K562 (cell line): Measurements from ENCODE around the gene PRKCE. TPM values are rescaled to one million over a fixed set of nuclear protein-coding genes. Genes with fewer than 3 reads are reported as not detected.

ENCODE experiments used
- ATAC-seq: fragments of 200-7000 bp; cut with Tn5 transposase; 3 replicates; pipeline ENCODE4 v1.9.1; 2020; ENCODE audit warnings: moderate library complexity
- BruUV-seq: library from RNA; stranded (reverse); fragments of 400-500 nt; replicated peaks from 2 replicates; lab custom pipeline; 2021; lab: Mats Ljungman, UMichigan
- CTCF ChIA-PET: fragments of 300-600 bp; formaldehyde crosslinking; extraction: SDS; loops from one replicate; lab custom pipeline; 2021; ENCODE audit warnings: low intra/inter-chr PET ratio; lab: Yijun Ruan, JAX
- POLR2A ChIA-PET: fragments of 300-600, 350-650 bp; sonication (Branson Sonifier 250); formaldehyde crosslinking; extraction: SDS; loops from one replicate; lab custom pipeline; 2021; ENCODE audit warnings: antibody characterized with exemption, inconsistent platforms; lab: Yijun Ruan, JAX
- DNase-seq, 4 experiments: peaks; one replicate each; pipeline versions ENCODE4 v3.0.0 to v3.0.0-alpha.2; 2011 to 2018; ENCODE audit warnings: low spot score in 3 of 4, mixed read lengths in 3 of 4; ENCODE audit errors: extremely low read depth in 1 of 4
- FAIRE-seq: peaks from 2 replicates; lab custom pipeline; 2011; peaks lifted over from hg19 to GRCh38; lab: Jason Lieb, UNC
- H2AFZ ChIP-seq: 2 replicates; pipeline ENCODE4 v1.6.0; 2011; ENCODE audit warnings: low read depth, low read length, control low read depth, inconsistent platforms
- H3K27ac ChIP-seq: fragments of 200-600 bp; 3 replicates; pipeline ENCODE4 v1.8.0; 2011; ENCODE audit warnings: low read depth, mild to moderate bottlenecking, control low read depth, inconsistent platforms, low read length, moderate library complexity, mixed read lengths; ENCODE audit errors: extremely low read depth
- H3K27me3 ChIP-seq, 2 experiments: fragments of 300-600 bp in 1 of 2; 2 replicates in 1 of 2; 3 replicates in 1 of 2; pipeline versions ENCODE4 v1.6.0 to v1.8.0; 2011; ENCODE audit warnings: inconsistent platforms in 2 of 2, low read length in 2 of 2, mild to moderate bottlenecking in 1 of 2, mixed read lengths in 1 of 2, moderate library complexity in 1 of 2; ENCODE audit not compliant: control insufficient read depth in 2 of 2, insufficient read depth in 2 of 2
- H3K36me3 ChIP-seq: fragments of 300-600 bp; 3 replicates; pipeline ENCODE4 v1.8.0; 2011; ENCODE audit warnings: mild to moderate bottlenecking, low read length, inconsistent platforms; ENCODE audit not compliant: control insufficient read depth, insufficient read depth
- H3K4me1 ChIP-seq, 2 experiments: fragments of 200-600 bp in 1 of 2; replicated peaks in 1 of 2; 2 replicates in 1 of 2; 3 replicates in 1 of 2; pipeline versions ENCODE4 v1.5.1 to v1.8.0; 2011; ENCODE audit warnings: inconsistent platforms in 2 of 2, low read length in 2 of 2, mild to moderate bottlenecking in 1 of 2, mixed read lengths in 1 of 2, moderate library complexity in 1 of 2; ENCODE audit not compliant: control insufficient read depth in 2 of 2, insufficient read depth in 2 of 2
- H3K4me2 ChIP-seq: 2 replicates; pipeline ENCODE4 v1.6.1; 2011; ENCODE audit warnings: low read length, control low read depth, inconsistent platforms, mixed read lengths; ENCODE audit not compliant: insufficient read depth
- H3K4me3 ChIP-seq: fragments of 200-600 bp; sonication (generic), shearing (Covaris generic); 2 replicates; pipeline ENCODE4 v1.5.1; 2016; ENCODE audit warnings: control low read depth, inconsistent platforms
- H3K79me2 ChIP-seq: fragments of 200-600 bp; 3 replicates; pipeline ENCODE4 v1.8.0; 2011; ENCODE audit warnings: low read length, inconsistent platforms; ENCODE audit not compliant: control insufficient read depth, insufficient read depth
- H3K9ac ChIP-seq, 2 experiments: 2 replicates each; pipeline versions ENCODE4 v1.6.0 to v1.6.1; 2011; ENCODE audit warnings: low read depth in 2 of 2, low read length in 2 of 2, control low read depth in 1 of 2, inconsistent platforms in 1 of 2, mild to moderate bottlenecking in 1 of 2, mixed read lengths in 1 of 2; ENCODE audit not compliant: insufficient read depth in 1 of 2
- H3K9me1 ChIP-seq: one replicate; pipeline ENCODE4 v1.6.0; 2011; ENCODE audit warnings: inconsistent platforms, mild to moderate bottlenecking, low read length, moderate library complexity; ENCODE audit not compliant: control insufficient read depth, insufficient read depth
- H3K9me3 ChIP-seq: replicated peaks from 2 replicates; pipeline ENCODE4 v1.5.1; 2011; ENCODE audit warnings: low read depth, low read length, inconsistent platforms; ENCODE audit not compliant: control insufficient read depth, insufficient read depth
- H4K20me1 ChIP-seq: replicated peaks from 2 replicates; pipeline ENCODE4 v1.6.1; 2011; ENCODE audit warnings: low read length, inconsistent platforms, mixed read lengths; ENCODE audit not compliant: control insufficient read depth, insufficient read depth
- EGR1 ChIP-seq: fragments of 450-650 bp; conservative IDR thresholded peaks from 2 replicates; pipeline ENCODE4 v1.6.1; 2017; ENCODE audit warnings: mild to moderate bottlenecking
- EHMT2 ChIP-seq: fragments of 450-650 bp; IDR thresholded peaks from 2 replicates; pipeline ENCODE4 v1.6.1; 2018; ENCODE audit warnings: antibody characterized with exemption
- EWSR1 ChIP-seq: fragments of 450-650 bp; IDR thresholded peaks from 2 replicates; pipeline ENCODE4 v1.6.1; 2018; ENCODE audit warnings: borderline replicate concordance, mild to moderate bottlenecking, low read depth, moderate library complexity; ENCODE audit not compliant: partially characterized antibody
- FOXJ3 ChIP-seq: sonication (generic); formaldehyde crosslinking; IDR thresholded peaks from 2 replicates; pipeline ENCODE4 v1.4.0; 2020; ENCODE audit warnings: mild to moderate bottlenecking, missing genetic modification reagents
- HDAC8 ChIP-seq: fragments of 450-650 bp; IDR thresholded peaks from 2 replicates; pipeline ENCODE4 v1.6.1; 2016; ENCODE audit warnings: mild to moderate bottlenecking, missing genetic modification characterization, moderate library complexity, missing compliant biosample characterization
- MGA ChIP-seq: fragments of 450-650 bp; IDR thresholded peaks from 2 replicates; pipeline ENCODE4 v1.6.1; 2016; ENCODE audit warnings: mild to moderate bottlenecking, moderate library complexity
- MYNN ChIP-seq, 2 experiments: sonication (generic); formaldehyde crosslinking in 1 of 2; IDR thresholded peaks; 2 replicates each; pipeline versions ENCODE4 v1.5.0 to v1.6.1; 2016 to 2020; ENCODE audit warnings: antibody characterized with exemption in 1 of 2, missing genetic modification reagents in 1 of 2
- PYGO2 ChIP-seq: fragments of 450-650 bp; IDR thresholded peaks from 2 replicates; pipeline ENCODE4 v1.6.1; 2016; ENCODE audit warnings: mild to moderate bottlenecking, missing genetic modification characterization, moderate library complexity, missing compliant biosample characterization
- RBM17 ChIP-seq: fragments of 200-400 bp; formaldehyde crosslinking; IDR thresholded peaks from 2 replicates; pipeline ENCODE4 v1.6.1; 2017; ENCODE audit warnings: low read depth, mild to moderate bottlenecking, low read length, borderline replicate concordance
- SMAD3 ChIP-seq: fragments of 450-650 bp; formaldehyde crosslinking; conservative IDR thresholded peaks from 2 replicates; pipeline ENCODE4 v1.4.0; 2020; ENCODE audit warnings: mild to moderate bottlenecking
- TCFL5 ChIP-seq: fragments of 250-450 bp; sonication (Bioruptor Pico); conservative IDR thresholded peaks from 2 replicates; pipeline ENCODE4 v1.6.1; 2021; ENCODE audit warnings: mild to moderate bottlenecking, moderate library complexity, matching md5 sums
- WGBS: fragments of 100-300 bp; shearing (Covaris generic); methylation state at CpG from one replicate; pipeline ENCODE4 v1.1.6; 2016; ENCODE audit warnings: low coverage, mixed read lengths; ENCODE audit not compliant: insufficient coverage; ENCODE audit errors: missing lambda C conversion rate; 5-methylcytosine and 5-hydroxymethylcytosine counted together
- in situ Hi-C: fragments of 300-500 bp; cut with MboI; formaldehyde crosslinking; loops from 4 replicates; pipeline ENCODE4 v1.15.0; 2018; ENCODE audit warnings: inconsistent platforms, mixed read lengths
- intact Hi-C: fragments of 100-400 bp; cut with micrococcal nuclease; formaldehyde crosslinking; loops from 2 replicates; pipeline ENCODE4 v1.14.2; 2022
- polyA plus RNA-seq, 8 experiments: library from polyadenylated mRNA; depleted of rRNA in 4 of 8; stranded (reverse) in 5 of 8; unstranded in 3 of 8; fragments of >200 nt; fragmentation: Nextera tagmentation in 2 of 8; fragmentation: Illumina TruSeq in 1 of 8; extraction: Ambion mirVana in 2 of 8; extraction: Trizol in 1 of 8; gene quantifications; 2 replicates each; pipeline versions ENCODE4 v1.2.1 to v1.2.3, GENCODE V29; 2011 to 2014; ENCODE audit warnings: inconsistent platforms in 1 of 8, missing spikeins in 1 of 8
- total RNA-seq, 7 experiments: library from RNA; depleted of rRNA in 6 of 7; stranded (reverse); fragments of >200 nt in 6 of 7; fragmentation: Illumina TruSeq in 2 of 7; extraction: Trizol in 2 of 7; gene quantifications; 2 replicates each; pipeline versions ENCODE4 v1.2.1 to v1.2.3, GENCODE V29; 2011 to 2021; ENCODE audit warnings: low replicate concordance in 1 of 7

PRKCE gene
- total and polyA plus RNA-seq, 9 of the 15 experiments (the other 6 are each of a cell fraction or from before 2014, with no cell fraction given) = 0.06 to 1.0 (median 0.22) TPM; not detected in 1

GRCh38 chr2:45908316-45909170 is 257.1 kb downstream of the PRKCE start:
- Histone ChIP-seq H3K79me2 (no peaks in the 10 kb centered on the region), H3K4me2 (no peak overlapping the region), H3K9me1 (no peaks in the 10 kb centered on the region), H3K9me3 (no peaks in the 10 kb centered on the region), H3K4me1 (no peaks in the 10 kb centered on the region), H4K20me1 (0 out of 2 replicates have a peak, but pooled peaks cover 3% of the 10 kb centered on the region), H3K36me3 (no peaks in the 10 kb centered on the region), H3K4me3 (no peak overlapping the region), H3K27ac (no peak overlapping the region), H3K9ac (no peak overlapping the region), H2AFZ (no peak overlapping the region), H3K27me3 (peaks cover 26 to 60% of the 10 kb centered on the region in 2 experiments)
- POLR2A ChIA-PET = interaction anchor here (1.4 kb wide), 1 partner anchor 12 kb away, joined by 4 read pairs; no protein-coding TSS in a partner anchor
- 2% methylated on average over 12 of the region's 12 CpGs for WGBS
- FAIRE-seq (no peak), DNase-seq (no peak), ATAC-seq (no peak)
- intact Hi-C loops (no loop called here), in situ Hi-C loops (no loop called here)
- no TSS peak for BruUV-seq
- CTCF ChIA-PET = no interaction called here
- TF ChIP-seq TCFL5 (no peak), MGA (no peak), EGR1 (no peak), EHMT2 (no peak), HDAC8 (tag) (no peak), EWSR1 (no peak), FOXJ3 (CRISPR knock-in tag) (no peak), PYGO2 (no peak), RBM17 (no peak), MYNN (IDR thresholded peaks at IDR 0.05) (no peak), MYNN (CRISPR knock-in tag; IDR thresholded peaks at IDR 0.05) (no peak), SMAD3 (CRISPR knock-in tag) (no peak)
